Esophagus squamous epithelium (tissue), 5 donors: ENCODE results near the gene ARID5B. TPM values are rescaled to one million over a fixed set of nuclear protein-coding genes. Genes with fewer than 3 reads are reported as not detected.

Experiments used
- DNase-seq: peaks from one replicate; lab custom pipeline; 2025; lab: John Stamatoyannopoulos, UW
- H3K27ac ChIP-seq, 4 donors: fragments of 200-600 bp; sonication (generic); one replicate each; pipeline ENCODE4 v1.5.1; 2016 to 2019; ENCODE audit warnings: mild to moderate bottlenecking in 1 of 4
- H3K27me3 ChIP-seq, 4 donors: fragments of 200-600 bp; sonication (generic); 1 replicate in 3 of 4; 2 replicates in 1 of 4; pipeline versions ENCODE4 v1.5.1 to v1.6.0; 2017 to 2021; ENCODE audit warnings: antibody characterized with exemption in 1 of 4
- H3K36me3 ChIP-seq, 3 donors: fragments of 200-600 bp; sonication (generic); one replicate each; pipeline ENCODE4 v1.5.1; 2016 to 2019
- H3K4me1 ChIP-seq, 3 donors: fragments of 200-600 bp; sonication (generic); one replicate each; pipeline ENCODE4 v1.5.1; 2017 to 2019
- H3K4me3 ChIP-seq, 4 donors: fragments of 200-600 bp; sonication (generic); 1 replicate in 3 of 4; 2 replicates in 1 of 4; pipeline ENCODE4 v1.5.1; 2016 to 2019; ENCODE audit warnings: mild to moderate bottlenecking in 2 of 4, moderate library complexity in 1 of 4
- H3K9me3 ChIP-seq, 3 donors: fragments of 200-600 bp; sonication (generic); one replicate each; pipeline ENCODE4 v1.5.1; 2016 to 2019
- CTCF ChIP-seq, 6 experiments: fragments of 450-650 bp in 4 of 6; fragments of 200-600 bp in 2 of 6; sonication (generic) in 2 of 6; IDR thresholded peaks; one replicate each; pipeline ENCODE4 v1.5.1; 2016 to 2019; ENCODE audit warnings: antibody characterized with exemption in 6 of 6, mild to moderate bottlenecking in 4 of 6, moderate library complexity in 4 of 6
- POLR2A ChIP-seq, 4 donors: fragments of 450-650 bp; IDR thresholded peaks; one replicate each; pipeline ENCODE4 v1.6.1; 2017; ENCODE audit warnings: antibody characterized with exemption in 4 of 4, mild to moderate bottlenecking in 4 of 4, moderate library complexity in 3 of 4
- WGBS, 2 donors: methylation state at CpG; one replicate each; pipeline ENCODE4 v1.1.5; 2018; 5-methylcytosine and 5-hydroxymethylcytosine counted together
- intact Hi-C: fragments of 100-400 bp; cut with DNase I; formaldehyde crosslinking; loops from one replicate; pipeline ENCODE4 v1.15.0; 2022
- total RNA-seq, 4 donors: library from RNA; depleted of rRNA; stranded (reverse); fragments of >200 nt; gene quantifications; one replicate each; pipeline ENCODE4 v1.1.0, GENCODE V29; 2016
- donor health status: DM: yes; HTN: yes; CAD: no.

ARID5B gene
- total RNA-seq, 4 donors from 2014 or later, result 18.0 to 38.1 (median 30.2) TPM

- DNase-seq, result no peak
- H3K4me1 ChIP-seq, result peaks cover 0 to 90% (median 26%) of the 10 kb centered on the region in 3 donors
- H3K9me3 ChIP-seq, result no peaks in the 10 kb centered on the region
- intact Hi-C loops, result no loop called here
- H3K4me3 ChIP-seq, result peak overlapping the region in 1 of 4 donors; percentile 71
- TF ChIP-seq POLR2A (IDR thresholded peaks at IDR 0.05), result no peak
- no peak for TF ChIP-seq CTCF (IDR thresholded peaks at IDR 0.05)
- H3K27me3 ChIP-seq, result no peaks in the 10 kb centered on the region
- WGBS, 2 donors, result 73 to 88% methylated on average over 2 of the region's 2 CpGs
- H3K36me3 ChIP-seq, result peaks cover 0 to 86% (median 8%) of the 10 kb centered on the region in 3 donors
- H3K27ac ChIP-seq, result peak overlapping the region; percentile 56 to 96 (median 90)
These were observed 154.7 kb downstream of the ARID5B start for GRCh38 chr10:62056219-62056618.

- peaks cover 0 to 90% (median 26%) of the 10 kb centered on the region in 3 donors for H3K4me1 ChIP-seq
- 58 to 80% methylated on average over 3 of the region's 3 CpGs for WGBS, 2 donors
- no peak for DNase-seq
- H3K36me3 ChIP-seq, result peaks cover 0 to 86% (median 8%) of the 10 kb centered on the region in 3 donors
- H3K27me3 ChIP-seq, result no peaks in the 10 kb centered on the region
- intact Hi-C loops, result no loop called here
- peak overlapping the region; percentile 56 to 96 (median 90) for H3K27ac ChIP-seq
- peak overlapping the region in 1 of 4 donors; percentile 71 for H3K4me3 ChIP-seq
- no peaks in the 10 kb centered on the region for H3K9me3 ChIP-seq
- TF ChIP-seq CTCF (IDR thresholded peaks at IDR 0.05) (no peak), POLR2A (IDR thresholded peaks at IDR 0.05) (no peak)
These were observed 155.2 kb downstream of the ARID5B start for GRCh38 chr10:62056698-62057097.

- Histone ChIP-seq H3K27me3 (no peaks in the 10 kb centered on the region), H3K4me3 (peak overlapping the region in 1 of 4 donors; percentile 71), H3K27ac (peak overlapping the region in 3 of 4 donors; percentile 87 to 96 (median 92)), H3K9me3 (no peaks in the 10 kb centered on the region), H3K36me3 (peaks cover 0 to 85% (median 6%) of the 10 kb centered on the region in 3 donors), H3K4me1 (peaks cover 0 to 90% (median 26%) of the 10 kb centered on the region in 3 donors)
- TF ChIP-seq CTCF (IDR thresholded peaks at IDR 0.05), result no peak
- no peak for TF ChIP-seq POLR2A (IDR thresholded peaks at IDR 0.05)
- WGBS, 2 donors, result 47 to 60% methylated on average over 3 of the region's 3 CpGs
- no peak for DNase-seq
- intact Hi-C loops, result no loop called here
These were observed 155.9 kb downstream of the ARID5B start for GRCh38 chr10:62057359-62057758.

GRCh38 chr10:62057850-62058249, 156.4 kb downstream of the ARID5B start:
- H3K36me3 ChIP-seq, result peaks cover 0 to 80% (median 3%) of the 10 kb centered on the region in 3 donors
- H3K27ac ChIP-seq, result peak overlapping the region in 3 of 4 donors; percentile 87 to 96 (median 92)
- no peak for TF ChIP-seq CTCF (IDR thresholded peaks at IDR 0.05)
- no peak for TF ChIP-seq POLR2A (IDR thresholded peaks at IDR 0.05)
- 63 to 70% methylated on average over 5 of the region's 5 CpGs for WGBS, 2 donors
- no peaks in the 10 kb centered on the region for H3K27me3 ChIP-seq
- H3K9me3 ChIP-seq, result no peaks in the 10 kb centered on the region
- H3K4me3 ChIP-seq, result peak overlapping the region in 2 of 4 donors; percentile 17 to 71
- no peak for DNase-seq
- H3K4me1 ChIP-seq, result peaks cover 0 to 89% (median 27%) of the 10 kb centered on the region in 3 donors
- intact Hi-C loops, result no loop called here

- no peak for TF ChIP-seq POLR2A (IDR thresholded peaks at IDR 0.05)
- no peak for TF ChIP-seq CTCF (IDR thresholded peaks at IDR 0.05)
- intact Hi-C loops, result no loop called here
- H3K27me3 ChIP-seq, result no peaks in the 10 kb centered on the region
- WGBS, 2 donors, result 37 to 43% methylated on average over 2 of the region's 2 CpGs
- DNase-seq, result no peak
- peak overlapping the region in 2 of 4 donors; percentile 17 to 71 for H3K4me3 ChIP-seq
- H3K4me1 ChIP-seq, result peaks cover 0 to 89% (median 34%) of the 10 kb centered on the region in 3 donors
- no peaks in the 10 kb centered on the region for H3K9me3 ChIP-seq
- peaks cover 0 to 74% (median 3%) of the 10 kb centered on the region in 3 donors for H3K36me3 ChIP-seq
- peak overlapping the region; percentile 0 to 96 (median 90) for H3K27ac ChIP-seq
These were observed 157.0 kb downstream of the ARID5B start for GRCh38 chr10:62058476-62058875.
